MCF 10A (cell line): ENCODE results near the gene LCP1. TPM values are rescaled to one million over a fixed set of nuclear protein-coding genes. Genes with fewer than 3 reads are reported as not detected.

Experiments
- BruUV-seq: library from RNA; stranded (reverse); fragments of 400-500 nt; replicated peaks from 2 replicates; lab custom pipeline; 2021; lab: Mats Ljungman, UMichigan
- CTCF ChIA-PET: fragments of 300-600 bp; sonication (Branson Sonifier 250); formaldehyde crosslinking; extraction: SDS; loops from one replicate; lab custom pipeline; 2021; ENCODE audit warnings: antibody characterized with exemption, inconsistent platforms; lab: Yijun Ruan, JAX
- POLR2A ChIA-PET: fragments of 300-600, 350-650 bp; sonication (Branson Sonifier 250); formaldehyde crosslinking; extraction: SDS; loops from one replicate; lab custom pipeline; 2020; ENCODE audit warnings: antibody characterized with exemption, inconsistent platforms; lab: Yijun Ruan, JAX
- DNase-seq: peaks from one replicate; pipeline ENCODE4 v3.0.0-alpha.2; 2018; ENCODE audit not compliant: unreplicated experiment
- H3K27ac Mint-ChIP-seq: one replicate; pipeline ENCODE4 v1.8.0; 2022; ENCODE audit warnings: mild to moderate bottlenecking, low read depth, mixed read lengths; ENCODE audit not compliant: unreplicated experiment
- H3K27me3 Mint-ChIP-seq: one replicate; pipeline ENCODE4 v1.8.0; 2022; ENCODE audit warnings: mixed read lengths; ENCODE audit not compliant: insufficient read depth, unreplicated experiment
- H3K36me3 Mint-ChIP-seq: one replicate; pipeline ENCODE4 v1.8.0; 2022; ENCODE audit warnings: mild to moderate bottlenecking, moderate library complexity, mixed read lengths; ENCODE audit not compliant: insufficient read depth, unreplicated experiment
- H3K4me1 Mint-ChIP-seq: one replicate; pipeline ENCODE4 v1.8.0; 2022; ENCODE audit warnings: mixed read lengths; ENCODE audit not compliant: insufficient read depth, unreplicated experiment
- H3K4me3 Mint-ChIP-seq: one replicate; pipeline ENCODE4 v1.8.0; 2022; ENCODE audit warnings: mild to moderate bottlenecking, moderate library complexity, mixed read lengths; ENCODE audit not compliant: unreplicated experiment
- H3K9me3 Mint-ChIP-seq: one replicate; pipeline ENCODE4 v1.8.0; 2022; ENCODE audit warnings: mixed read lengths; ENCODE audit not compliant: unreplicated experiment
- intact Hi-C: fragments of 100-400 bp; cut with micrococcal nuclease; formaldehyde crosslinking; loops from 2 replicates; pipeline ENCODE4 v1.14.1; 2022
- total RNA-seq: library from RNA; stranded (reverse); gene quantifications from 2 replicates; pipeline ENCODE4 v1.2.3, GENCODE V29; 2022
- TF ChIP-seq, protein P1 (sequence below): fragments of 200-600 bp; IDR thresholded peaks from one replicate; pipeline ENCODE4 v1.8.0; 2022; ENCODE audit warnings: antibody characterized with exemption, mild to moderate bottlenecking; ENCODE audit not compliant: unreplicated experiment

The LCP1 gene
- total RNA-seq, 1 experiment from 2014 or later, result 0.89 TPM

GRCh38 chr13:46207828-46208227 is 25.9 kb upstream of the LCP1 start:
- POLR2A ChIA-PET, result no interaction called here
- CTCF ChIA-PET, result interaction anchor here (0.5 kb wide), 1 partner anchor 309 kb away, joined by 3 read pairs; no protein-coding TSS in a partner anchor
- no peak for DNase-seq
- H3K36me3 Mint-ChIP-seq, result no peaks in the 10 kb centered on the region
- H3K4me1 Mint-ChIP-seq, result peaks cover 6% of the 10 kb centered on the region
- H3K9me3 Mint-ChIP-seq, result no peaks in the 10 kb centered on the region
- H3K4me3 Mint-ChIP-seq, result no peak overlapping the region
- H3K27ac Mint-ChIP-seq, result no peak overlapping the region
- peaks cover 31% of the 10 kb centered on the region for H3K27me3 Mint-ChIP-seq
- TF ChIP-seq, protein P1, sequence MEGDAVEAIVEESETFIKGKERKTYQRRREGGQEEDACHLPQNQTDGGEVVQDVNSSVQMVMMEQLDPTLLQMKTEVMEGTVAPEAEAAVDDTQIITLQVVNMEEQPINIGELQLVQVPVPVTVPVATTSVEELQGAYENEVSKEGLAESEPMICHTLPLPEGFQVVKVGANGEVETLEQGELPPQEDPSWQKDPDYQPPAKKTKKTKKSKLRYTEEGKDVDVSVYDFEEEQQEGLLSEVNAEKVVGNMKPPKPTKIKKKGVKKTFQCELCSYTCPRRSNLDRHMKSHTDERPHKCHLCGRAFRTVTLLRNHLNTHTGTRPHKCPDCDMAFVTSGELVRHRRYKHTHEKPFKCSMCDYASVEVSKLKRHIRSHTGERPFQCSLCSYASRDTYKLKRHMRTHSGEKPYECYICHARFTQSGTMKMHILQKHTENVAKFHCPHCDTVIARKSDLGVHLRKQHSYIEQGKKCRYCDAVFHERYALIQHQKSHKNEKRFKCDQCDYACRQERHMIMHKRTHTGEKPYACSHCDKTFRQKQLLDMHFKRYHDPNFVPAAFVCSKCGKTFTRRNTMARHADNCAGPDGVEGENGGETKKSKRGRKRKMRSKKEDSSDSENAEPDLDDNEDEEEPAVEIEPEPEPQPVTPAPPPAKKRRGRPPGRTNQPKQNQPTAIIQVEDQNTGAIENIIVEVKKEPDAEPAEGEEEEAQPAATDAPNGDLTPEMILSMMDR, result no peak
- BruUV-seq, result no TSS peak
- intact Hi-C loops, result no loop called here

GRCh38 chr13:46206143-46206542 is 24.2 kb upstream of the LCP1 start:
- TF ChIP-seq, protein P1, result no peak
- no TSS peak for BruUV-seq
- H3K9me3 Mint-ChIP-seq, result no peaks in the 10 kb centered on the region
- no peak for DNase-seq
- intact Hi-C loops, result no loop called here
- no peaks in the 10 kb centered on the region for H3K36me3 Mint-ChIP-seq
- H3K4me3 Mint-ChIP-seq, result no peak overlapping the region
- no peak overlapping the region for H3K27ac Mint-ChIP-seq
- ChIA-PET POLR2A (no interaction called here), CTCF (no interaction called here)
- peaks cover 23% of the 10 kb centered on the region for H3K27me3 Mint-ChIP-seq
- peaks cover 3% of the 10 kb centered on the region for H3K4me1 Mint-ChIP-seq

DNA sequence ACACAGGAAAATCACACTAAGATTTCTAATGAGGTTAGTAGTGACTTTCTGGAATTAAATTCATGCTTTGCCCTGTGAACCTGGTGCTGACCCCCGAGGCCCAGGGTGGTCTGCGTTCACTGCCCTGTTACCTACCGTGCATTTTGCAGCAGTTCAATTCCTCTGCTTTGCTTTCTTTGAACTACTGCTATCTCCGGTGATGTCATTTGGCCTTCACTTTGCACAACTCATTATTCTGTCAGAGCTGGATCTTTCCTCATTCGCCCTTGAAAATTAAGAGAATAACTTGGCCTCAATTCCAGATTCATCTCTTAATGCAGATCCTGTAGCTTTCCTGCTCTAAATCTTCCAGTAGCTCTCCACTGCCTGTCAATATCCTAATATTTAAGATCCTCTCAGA is 21.0 kb upstream of the LCP1 start:
- H3K27ac Mint-ChIP-seq, result no peak overlapping the region
- BruUV-seq, result no TSS peak
- intact Hi-C loops, result no loop called here
- no peak overlapping the region for H3K4me3 Mint-ChIP-seq
- no peaks in the 10 kb centered on the region for H3K36me3 Mint-ChIP-seq
- CTCF ChIA-PET, result interaction anchor here (0.5 to 0.7 kb wide), 3 partner anchors 26 to 626 kb away, joined by 3 to 4 read pairs (median 3); no protein-coding TSS in a partner anchor
- peaks cover 17% of the 10 kb centered on the region for H3K27me3 Mint-ChIP-seq
- no peaks in the 10 kb centered on the region for H3K9me3 Mint-ChIP-seq
- no peak for DNase-seq
- POLR2A ChIA-PET, result no interaction called here
- TF ChIP-seq, protein P1, result no peak
- no peaks in the 10 kb centered on the region for H3K4me1 Mint-ChIP-seq

GRCh38 chr13:46202188-46202795 is 20.3 kb upstream of the LCP1 start:
- BruUV-seq, result no TSS peak
- Mint-ChIP-seq H3K36me3 (no peaks in the 10 kb centered on the region), H3K27me3 (peaks cover 10% of the 10 kb centered on the region), H3K4me1 (no peaks in the 10 kb centered on the region), H3K27ac (no peak overlapping the region), H3K9me3 (no peaks in the 10 kb centered on the region), H3K4me3 (no peak overlapping the region)
- intact Hi-C loops, result no loop called here
- ChIA-PET CTCF (interaction anchor here (0.6 kb wide), 1 partner anchor 25 kb away, joined by 3 read pairs; no protein-coding TSS in a partner anchor), POLR2A (no interaction called here)
- DNase-seq, result no peak
- TF ChIP-seq, protein P1, result no peak
